ENCODE data around the gene RIMS1.

Gene RIMS1

GRCh38 chr6:71887744-71888230, 1.4 kb downstream of the RIMS1 start:
- TF ChIP-seq, protein P1, sequence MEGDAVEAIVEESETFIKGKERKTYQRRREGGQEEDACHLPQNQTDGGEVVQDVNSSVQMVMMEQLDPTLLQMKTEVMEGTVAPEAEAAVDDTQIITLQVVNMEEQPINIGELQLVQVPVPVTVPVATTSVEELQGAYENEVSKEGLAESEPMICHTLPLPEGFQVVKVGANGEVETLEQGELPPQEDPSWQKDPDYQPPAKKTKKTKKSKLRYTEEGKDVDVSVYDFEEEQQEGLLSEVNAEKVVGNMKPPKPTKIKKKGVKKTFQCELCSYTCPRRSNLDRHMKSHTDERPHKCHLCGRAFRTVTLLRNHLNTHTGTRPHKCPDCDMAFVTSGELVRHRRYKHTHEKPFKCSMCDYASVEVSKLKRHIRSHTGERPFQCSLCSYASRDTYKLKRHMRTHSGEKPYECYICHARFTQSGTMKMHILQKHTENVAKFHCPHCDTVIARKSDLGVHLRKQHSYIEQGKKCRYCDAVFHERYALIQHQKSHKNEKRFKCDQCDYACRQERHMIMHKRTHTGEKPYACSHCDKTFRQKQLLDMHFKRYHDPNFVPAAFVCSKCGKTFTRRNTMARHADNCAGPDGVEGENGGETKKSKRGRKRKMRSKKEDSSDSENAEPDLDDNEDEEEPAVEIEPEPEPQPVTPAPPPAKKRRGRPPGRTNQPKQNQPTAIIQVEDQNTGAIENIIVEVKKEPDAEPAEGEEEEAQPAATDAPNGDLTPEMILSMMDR (IDR thresholded peaks at IDR 0.05): no peak
- no peak for TF ChIP-seq ZFX (IDR thresholded peaks at IDR 0.05; ENCODE audit: borderline replicate concordance)
- no peak overlapping the region for H3K27ac ChIP-seq

DNA sequence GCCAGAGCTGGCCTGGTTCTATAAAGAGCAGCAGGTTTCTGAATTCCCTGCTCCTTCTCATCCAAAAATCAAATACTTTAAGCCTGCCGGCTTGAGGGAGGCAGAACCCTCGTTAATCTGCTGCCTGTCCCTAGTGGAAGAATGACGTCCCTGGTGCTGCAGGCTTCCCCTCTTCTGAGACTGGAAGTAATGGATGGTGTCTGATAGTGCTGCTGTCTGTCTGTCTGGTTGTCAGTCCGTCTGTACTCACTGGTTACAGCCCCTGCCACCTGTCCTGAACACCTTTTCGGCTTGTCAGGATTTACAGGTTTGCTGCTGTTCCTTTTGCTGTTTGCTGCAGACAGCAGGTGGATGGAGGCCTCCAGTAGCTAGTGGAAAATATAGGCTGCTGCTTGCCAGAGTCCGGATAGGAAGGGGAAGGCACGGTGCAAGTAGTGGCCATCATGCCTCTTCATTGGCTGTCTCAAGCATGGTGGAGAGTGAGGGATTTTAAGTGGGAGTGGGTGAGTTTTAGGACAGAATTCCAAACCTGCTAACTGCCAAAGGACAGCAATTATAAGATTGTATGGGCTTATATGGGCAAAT, 2.5 kb downstream of the RIMS1 start:
- TF ChIP-seq ZFX (IDR thresholded peaks at IDR 0.05; ENCODE audit: borderline replicate concordance): no peak
- TF ChIP-seq, protein P1 (IDR thresholded peaks at IDR 0.05): no peak
- no peak overlapping the region for H3K27ac ChIP-seq

DNA sequence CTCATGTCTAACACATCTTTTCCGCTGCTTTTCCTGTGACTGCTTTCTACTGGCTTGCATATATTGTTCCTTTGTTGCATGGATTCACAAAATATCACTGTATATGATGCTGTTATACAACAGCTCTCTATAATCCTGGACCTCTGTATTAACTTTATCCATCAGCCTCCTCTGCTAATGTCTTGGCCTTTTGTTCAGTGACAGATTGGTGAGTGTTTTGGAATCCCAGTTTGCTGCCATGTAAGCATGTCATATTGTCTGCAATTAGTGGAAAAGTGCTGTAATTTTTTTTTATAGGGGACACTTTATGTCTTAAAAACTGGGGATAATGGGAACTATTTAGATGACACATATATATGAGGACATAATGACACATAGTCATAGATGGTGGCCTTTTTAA, 3.0 kb downstream of the RIMS1 start:
- TF ChIP-seq, protein P1 (IDR thresholded peaks at IDR 0.05): no peak
- no peak for TF ChIP-seq ZFX (IDR thresholded peaks at IDR 0.05; ENCODE audit: borderline replicate concordance)
- H3K27ac ChIP-seq: no peak overlapping the region

DNA sequence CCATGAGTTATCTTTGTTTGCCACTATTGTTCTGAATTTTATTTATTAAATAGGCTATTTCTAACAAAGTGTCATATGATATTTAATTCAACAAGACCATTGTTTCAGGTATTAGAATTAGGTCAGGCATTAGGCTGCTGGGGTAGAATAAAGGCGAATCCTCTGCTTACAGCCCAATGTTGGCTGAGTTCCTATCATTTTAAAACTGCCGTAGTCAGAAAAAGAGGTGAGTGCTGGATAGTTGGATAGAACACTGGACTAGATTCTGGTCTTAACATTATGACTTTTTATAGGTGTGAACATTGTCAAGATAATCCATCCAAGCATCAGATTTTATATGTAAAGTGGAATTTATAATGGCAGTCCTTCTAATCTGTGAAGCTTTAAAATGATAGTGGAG, 6.3 kb downstream of the RIMS1 start:
- TF ChIP-seq, protein P1 (IDR thresholded peaks at IDR 0.05): no peak
- no peak for TF ChIP-seq ZFX (IDR thresholded peaks at IDR 0.05; ENCODE audit: borderline replicate concordance)

DNA sequence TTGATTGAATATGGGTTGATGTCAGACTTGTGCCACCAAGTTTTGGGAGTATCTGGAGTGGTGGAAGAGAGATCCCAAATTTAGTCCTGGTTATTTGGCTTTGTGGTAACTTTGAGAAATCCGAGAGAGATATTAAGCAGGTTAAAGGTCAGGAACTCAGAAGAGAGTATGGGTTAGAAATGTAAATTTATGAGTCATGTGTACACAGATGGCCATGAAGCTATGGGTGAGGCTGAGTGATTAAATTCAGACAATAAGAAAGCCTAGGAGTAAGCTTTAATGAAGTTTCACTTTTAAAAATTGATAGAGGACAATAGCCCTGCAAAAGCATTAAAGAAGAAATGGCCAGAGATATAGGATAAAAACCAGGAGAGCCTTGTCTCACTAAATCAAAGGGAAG, 14.3 kb downstream of the RIMS1 start:
- TF ChIP-seq ZFX (IDR thresholded peaks at IDR 0.05; ENCODE audit: borderline replicate concordance): no peak
- TF ChIP-seq, protein P1 (IDR thresholded peaks at IDR 0.05): no peak
- H3K27ac ChIP-seq: no peak overlapping the region

More for the DNA sequence above, 6.3 kb downstream of the RIMS1 start:
- H3K27ac ChIP-seq: no peak overlapping the region

GRCh38 chr6:71902261-71902660, 15.9 kb downstream of the RIMS1 start:
- no peak overlapping the region for H3K27ac ChIP-seq
- TF ChIP-seq, protein P1 (IDR thresholded peaks at IDR 0.05): no peak
- TF ChIP-seq ZFX (IDR thresholded peaks at IDR 0.05; ENCODE audit: borderline replicate concordance): no peak

DNA sequence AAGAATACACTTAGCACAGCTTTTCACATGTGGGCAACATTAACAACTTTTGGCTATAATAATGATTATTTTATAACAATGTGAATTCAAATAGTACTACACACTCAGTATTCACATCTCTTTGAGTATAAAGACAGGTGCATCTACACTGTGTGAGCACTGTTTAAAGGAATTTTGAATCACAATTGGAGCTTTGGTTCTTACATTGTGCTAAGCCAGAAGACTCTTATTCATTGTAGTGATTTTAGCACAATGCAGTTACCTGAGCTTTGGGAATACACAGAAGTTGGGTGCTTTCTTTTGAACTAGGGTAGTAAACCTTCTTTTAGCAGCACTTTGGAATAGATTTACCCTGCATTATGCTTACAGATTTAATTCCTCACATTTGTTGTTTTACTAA, 20.5 kb downstream of the RIMS1 start:
- TF ChIP-seq ZFX (IDR thresholded peaks at IDR 0.05; ENCODE audit: borderline replicate concordance): no peak
- TF ChIP-seq, protein P1 (IDR thresholded peaks at IDR 0.05): no peak

More for the DNA sequence above, 20.5 kb downstream of the RIMS1 start:
- no peak overlapping the region for H3K27ac ChIP-seq
